HCT116 (cell line): ENCODE measurements around the gene FAM20C.

ENCODE experiments used
- CEBPB ChIP-seq: IDR thresholded peaks from 2 replicates; pipeline ENCODE4 v1.6.1; 2012; ENCODE audit warnings: low read depth
- CTCF ChIP-seq, 3 experiments: fragments of 200-600 bp in 1 of 3; sonication (generic) in 1 of 3; IDR thresholded peaks in 2 of 3; conservative IDR thresholded peaks in 1 of 3; 2 replicates each; pipeline ENCODE4 v1.5.1; 2012 to 2017; ENCODE audit warnings: low read depth in 2 of 3, low read length in 2 of 3, antibody characterized with exemption in 1 of 3, borderline replicate concordance in 1 of 3, control low read depth in 1 of 3, mild to moderate bottlenecking in 1 of 3, mixed read lengths in 1 of 3, mixed run types in 1 of 3, moderate library complexity in 1 of 3; ENCODE audit not compliant: insufficient read depth in 1 of 3
- EGR1 ChIP-seq: IDR thresholded peaks from 2 replicates; pipeline ENCODE4 v1.6.1; 2012; ENCODE audit warnings: low read depth
- EZH2phosphoT487 ChIP-seq: fragments of 200-600 bp; IDR thresholded peaks from 2 replicates; pipeline ENCODE4 v1.6.1; 2018; ENCODE audit warnings: antibody characterized with exemption, borderline replicate concordance
- POLR2A ChIP-seq: IDR thresholded peaks from 2 replicates; pipeline ENCODE4 v1.7.0; 2011; ENCODE audit warnings: borderline replicate concordance; ENCODE audit not compliant: insufficient read depth, insufficient read length; ENCODE audit errors: extremely low read depth
- TCF7L2 ChIP-seq: IDR thresholded peaks from 2 replicates; pipeline ENCODE4 v1.7.0; 2011; ENCODE audit warnings: borderline replicate concordance, inconsistent platforms; ENCODE audit not compliant: insufficient read depth, insufficient read length; ENCODE audit errors: extremely low read depth

GRCh38 chr7:210401-210925 is 18.1 kb downstream of the FAM20C start:
- TF ChIP-seq CTCF (IDR thresholded peaks at IDR 0.05 in 2 of 3, conservative IDR thresholded peaks at IDR 0.05 in 1 of 3; ENCODE audit: borderline replicate concordance in 1 of 3, insufficient read depth in 1 of 3, low read depth in 2 of 3, low read length in 2 of 3) (no peak), POLR2A (no peak), EGR1 (no peak), EZH2phosphoT487 (no peak), CEBPB (no peak), TCF7L2 (no peak)
